HEK293 (cell line): ENCODE data around the gene SRSF1.

Experiments used
- CTCF ChIA-PET: fragments of 350-600 bp; formaldehyde crosslinking; extraction: SDS; loops from one replicate; lab custom pipeline; 2021; ENCODE audit warnings: antibody characterized with exemption; lab: Yijun Ruan, JAX
- POLR2A ChIA-PET: fragments of 300-600 bp; formaldehyde crosslinking; extraction: SDS; loops from one replicate; lab custom pipeline; 2020; ENCODE audit warnings: antibody characterized with exemption, inconsistent platforms; lab: Yijun Ruan, JAX
- H3K27ac ChIP-seq: fragments of 200-500 bp; sonication (Bioruptor generic); 2 replicates; pipeline ENCODE4 v1.5.1; 2014; ENCODE audit warnings: low read depth, low read length, control low read depth, inconsistent platforms; ENCODE audit errors: extremely low read depth
- H3K36me3 ChIP-seq, 2 experiments: fragments of 200-500 bp in 1 of 2; sonication (Bioruptor generic) in 1 of 2; 1 replicate in 1 of 2; 2 replicates in 1 of 2; pipeline ENCODE4 v1.5.1; 2014 to 2017; ENCODE audit warnings: inconsistent platforms in 2 of 2, low read length in 2 of 2; ENCODE audit not compliant: control insufficient read depth in 2 of 2, insufficient read depth in 1 of 2
- H3K4me1 ChIP-seq: fragments of 200-500 bp; sonication (Bioruptor generic); 2 replicates; pipeline ENCODE4 v1.5.1; 2014; ENCODE audit warnings: mild to moderate bottlenecking, low read length, inconsistent platforms; ENCODE audit not compliant: control insufficient read depth, insufficient read depth
- H3K4me3 ChIP-seq: 2 replicates; pipeline ENCODE4 v1.5.1; 2011; ENCODE audit warnings: low read depth, mild to moderate bottlenecking, control low read depth, low read length, moderate library complexity
- H3K9me3 ChIP-seq: fragments of 200-500 bp; sonication (Bioruptor generic); 2 replicates; pipeline ENCODE4 v1.5.1; 2014; ENCODE audit warnings: low read depth, low read length, inconsistent platforms; ENCODE audit not compliant: control insufficient read depth, insufficient read depth
- KLF16 ChIP-seq: fragments of 450-650 bp; formaldehyde crosslinking; IDR thresholded peaks from 2 replicates; pipeline ENCODE4 v1.5.1; 2017; ENCODE audit warnings: missing biosample characterization, missing genetic modification characterization
- KLF8 ChIP-seq: fragments of 450-650 bp; formaldehyde crosslinking; IDR thresholded peaks from 2 replicates; pipeline ENCODE4 v1.5.1; 2016; ENCODE audit warnings: missing biosample characterization, missing genetic modification characterization
- PRDM10 ChIP-seq: fragments of 450-650 bp; formaldehyde crosslinking; IDR thresholded peaks from 2 replicates; pipeline ENCODE4 v1.5.1; 2016; ENCODE audit warnings: missing biosample characterization, missing genetic modification characterization
- REPIN1 ChIP-seq: fragments of 450-650 bp; formaldehyde crosslinking; IDR thresholded peaks from 2 replicates; pipeline ENCODE4 v1.5.1; 2017; ENCODE audit warnings: missing biosample characterization, missing genetic modification characterization, low read depth
- SP7 ChIP-seq: fragments of 450-650 bp; formaldehyde crosslinking; IDR thresholded peaks from 2 replicates; pipeline ENCODE4 v1.5.1; 2016; ENCODE audit warnings: missing biosample characterization, missing genetic modification characterization
- ZBTB7A ChIP-seq: fragments of 450-650 bp; formaldehyde crosslinking; IDR thresholded peaks from 2 replicates; pipeline ENCODE4 v1.5.1; 2016; ENCODE audit warnings: low read depth, missing biosample characterization, missing genetic modification characterization
- ZNF140 ChIP-seq: fragments of 450-650 bp; formaldehyde crosslinking; IDR thresholded peaks from 2 replicates; pipeline ENCODE4 v1.5.1; 2016; ENCODE audit warnings: missing biosample characterization, missing genetic modification characterization
- ZNF174 ChIP-seq: fragments of 450-650 bp; formaldehyde crosslinking; IDR thresholded peaks from 2 replicates; pipeline ENCODE4 v1.5.0; 2017; ENCODE audit warnings: missing biosample characterization, mild to moderate bottlenecking, missing genetic modification characterization
- ZNF18 ChIP-seq: fragments of 450-650 bp; formaldehyde crosslinking; IDR thresholded peaks from 2 replicates; pipeline ENCODE4 v1.5.1; 2016; ENCODE audit warnings: missing biosample characterization, missing genetic modification characterization
- ZNF184 ChIP-seq: fragments of 450-650 bp; IDR thresholded peaks from 2 replicates; pipeline ENCODE4 v1.5.1; 2018; ENCODE audit warnings: missing biosample characterization, mild to moderate bottlenecking, missing genetic modification characterization
- ZNF266 ChIP-seq: fragments of 450-650 bp; formaldehyde crosslinking; IDR thresholded peaks from 2 replicates; pipeline ENCODE4 v1.5.1; 2016; ENCODE audit warnings: missing biosample characterization, missing genetic modification characterization, low read depth
- ZNF426 ChIP-seq: fragments of 450-650 bp; formaldehyde crosslinking; IDR thresholded peaks from 2 replicates; pipeline ENCODE4 v1.5.1; 2017; ENCODE audit warnings: missing biosample characterization, missing genetic modification characterization, mild to moderate bottlenecking, inconsistent platforms, moderate library complexity
- ZNF449 ChIP-seq: fragments of 450-650 bp; formaldehyde crosslinking; IDR thresholded peaks from 2 replicates; pipeline ENCODE4 v1.5.1; 2017; ENCODE audit warnings: missing biosample characterization, mild to moderate bottlenecking, missing genetic modification characterization, moderate library complexity
- ZNF560 ChIP-seq: fragments of 450-650 bp; formaldehyde crosslinking; IDR thresholded peaks from 2 replicates; pipeline ENCODE4 v1.5.1; 2017; ENCODE audit warnings: missing biosample characterization, missing genetic modification characterization, borderline replicate concordance
- ZNF624 ChIP-seq: fragments of 450-650 bp; formaldehyde crosslinking; IDR thresholded peaks from 2 replicates; pipeline ENCODE4 v1.5.1; 2017; ENCODE audit warnings: missing biosample characterization, missing genetic modification characterization
- ZNF692 ChIP-seq: fragments of 450-650 bp; formaldehyde crosslinking; IDR thresholded peaks from 2 replicates; pipeline ENCODE4 v1.5.1; 2016; ENCODE audit warnings: missing biosample characterization, missing genetic modification characterization
- ZNF768 ChIP-seq: fragments of 450-650 bp; formaldehyde crosslinking; IDR thresholded peaks from 2 replicates; pipeline ENCODE4 v1.5.1; 2018; ENCODE audit warnings: missing biosample characterization, mild to moderate bottlenecking, missing genetic modification characterization
- ZNF776 ChIP-seq: fragments of 450-650 bp; formaldehyde crosslinking; IDR thresholded peaks from 2 replicates; pipeline ENCODE4 v1.5.0; 2017; ENCODE audit warnings: missing biosample characterization, missing genetic modification characterization, borderline replicate concordance
- ZNF792 ChIP-seq: fragments of 450-650 bp; formaldehyde crosslinking; IDR thresholded peaks from 2 replicates; pipeline ENCODE4 v1.5.1; 2016; ENCODE audit warnings: missing biosample characterization, missing genetic modification characterization

The SRSF1 gene

GRCh38 chr17:57957886-57958285, 49.2 kb downstream of the SRSF1 start:
- H3K27ac ChIP-seq = no peak overlapping the region; the same call in 1 of the 2 replicates
- no peaks in the 10 kb centered on the region for H3K36me3 ChIP-seq
- ChIA-PET CTCF (interaction anchor here (1.0 kb wide), 1 partner anchor 13 kb away, joined by 4 read pairs; no protein-coding TSS in a partner anchor), POLR2A (interaction anchor here (0.7 kb wide), 1 partner anchor 41 kb away, joined by 5 read pairs; no protein-coding TSS in a partner anchor)
- H3K4me1 ChIP-seq = peaks cover 26% of the 10 kb centered on the region
- H3K4me3 ChIP-seq = no peak overlapping the region
- TF ChIP-seq KLF8 (tag by site-specific recombination) (no peak), ZNF174 (tag by site-specific recombination) (no peak), ZNF140 (tag by site-specific recombination) (no peak), KLF16 (tag by site-specific recombination) (no peak), REPIN1 (no peak), ZNF560 (tag by site-specific recombination) (no peak), ZNF449 (tag by site-specific recombination) (no peak), ZNF18 (tag by site-specific recombination) (no peak), ZNF184 (tag by site-specific recombination) (no peak), ZNF792 (tag by site-specific recombination) (no peak), ZNF266 (no peak), ZNF776 (no peak), ZNF426 (no peak), PRDM10 (no peak), ZNF768 (tag by site-specific recombination) (no peak), ZNF692 (tag by site-specific recombination) (no peak), ZBTB7A (tag by site-specific recombination) (no peak), ZNF624 (tag by site-specific recombination) (no peak), SP7 (tag by site-specific recombination) (no peak)
- no peaks in the 10 kb centered on the region for H3K9me3 ChIP-seq
